Heart left ventricle (tissue), 16 donors: ENCODE results near the gene RIMS4. TPM values are rescaled to one million over a fixed set of nuclear protein-coding genes. Genes with fewer than 3 reads are reported as not detected.
A peak's percentile ranks its signal among the peaks of the same experiment; 100 is the strongest.

ENCODE experiments used
- ATAC-seq, 4 donors: fragments of 200-7000 bp; cut with Tn5 transposase; one replicate each; pipeline ENCODE4 v1.9.1; 2020 to 2022; ENCODE audit warnings: moderate library complexity in 4 of 4, mild to moderate bottlenecking in 3 of 4, moderate number of reproducible peaks in 1 of 4
- DNase-seq, 5 donors: peaks; one replicate each; pipeline ENCODE4 v3.0.0-alpha.2; 2020
- H3K27ac ChIP-seq, 12 donors: fragments of 200-600 bp; sonication (generic) in 4 of 12; one replicate each; pipeline versions ENCODE4 v1.5.0 to v1.8.0; 2016 to 2022; ENCODE audit warnings: mild to moderate bottlenecking in 2 of 12
- H3K27me3 ChIP-seq, 9 donors: fragments of 200-600 bp; sonication (generic) in 2 of 9; one replicate each; pipeline versions ENCODE4 v1.5.1 to v1.8.0; 2016 to 2022; ENCODE audit warnings: mild to moderate bottlenecking in 3 of 9
- H3K36me3 ChIP-seq, 9 donors: fragments of 200-600 bp; sonication (generic) in 2 of 9; one replicate each; pipeline versions ENCODE4 v1.5.0 to v1.8.0; 2018 to 2022; ENCODE audit warnings: mild to moderate bottlenecking in 2 of 9
- H3K4me1 ChIP-seq, 12 donors: fragments of 200-600 bp; sonication (generic) in 4 of 12; one replicate each; pipeline versions ENCODE4 v1.5.0 to v1.8.0; 2016 to 2022; ENCODE audit warnings: mild to moderate bottlenecking in 3 of 12
- H3K4me3 ChIP-seq, 12 donors: fragments of 200-600 bp; sonication (generic) in 4 of 12; one replicate each; pipeline versions ENCODE4 v1.5.0 to v1.8.0; 2017 to 2022; ENCODE audit warnings: mild to moderate bottlenecking in 9 of 12, moderate library complexity in 4 of 12
- H3K9me3 ChIP-seq, 12 donors: fragments of 200-600 bp; sonication (generic) in 4 of 12; one replicate each; pipeline versions ENCODE4 v1.5.0 to v1.8.0; 2016 to 2022; ENCODE audit warnings: mild to moderate bottlenecking in 1 of 12
- CTCF ChIP-seq, 12 donors: fragments of 200-600 bp; sonication (generic) in 4 of 12; IDR thresholded peaks; one replicate each; pipeline versions ENCODE4 v1.5.0 to v1.8.0; 2018 to 2022; ENCODE audit warnings: antibody characterized with exemption in 12 of 12, mild to moderate bottlenecking in 5 of 12
- POLR2A ChIP-seq, 2 donors: fragments of 450-650 bp; IDR thresholded peaks; one replicate each; pipeline ENCODE4 v1.6.1; 2017; ENCODE audit warnings: antibody characterized with exemption in 2 of 2, mild to moderate bottlenecking in 2 of 2, moderate library complexity in 2 of 2
- WGBS, 4 donors: extraction: QIAGEN DNeasy Blood & Tissue Kit in 2 of 4; methylation state at CpG; one replicate each; pipeline versions ENCODE4 v1.1.5 to v1.1.7; 2013 to 2018; 5-methylcytosine and 5-hydroxymethylcytosine counted together
- intact Hi-C, 10 donors: fragments of 100-400 bp; cut with DNase I; formaldehyde crosslinking; loops; one replicate each; pipeline versions ENCODE4 v1.11.1 to v1.14.2; 2022
- polyA plus RNA-seq, 2 donors: library from polyadenylated mRNA; stranded (reverse); fragments of 200-250 nt; gene quantifications; one replicate each; pipeline ENCODE4 v1.2.3, GENCODE V29; 2013
- total RNA-seq, 9 donors: library from RNA; depleted of rRNA in 2 of 9; stranded (reverse); fragments of >200 nt in 2 of 9; fragmentation: NEBNext Ultra II Directional in 3 of 9; extraction: Animal tissue kit (Norgen Biotek cat#: 25700) in 3 of 9; gene quantifications; one replicate each; pipeline versions ENCODE4 v1.1.0 to v1.2.4, GENCODE V29; 2016 to 2023
- donor health status: ischemic (EF 13 %, LVEDD 7.1; RV severe dilation, severe dysfunction).
- donor health status: healthy with polysubstance abuse.
- donor health status: DM: no; HTN: yes; CAD: no.
- donor health status: DM: no; HTN: no; CAD: no.
- donor health status: ischemic (EF 25% LVEDD 6.9; RV normal size, moderate dysfunction).
- donor health status: ischemic (EF 25% LVEDD 5.7; RV mildly dilated, moderate dysfunction).
- donor health status: healthy.
- donor health status: DM: yes; HTN: yes; CAD: no.
- donor health status: ischemic (EF 35%, LVEDD 5.7; RV mildly dilated, moderate dysfunction).
- donor health status: nonischemic (EF 11% LVEDD 7.7; RV severe dilation, severe dysfunction).
- donor health status: DM: yes; HTN: yes; CAD: no.
- donor health status: PGD.
- donor health status: ischemic (EF 29% LVEDD 5.4; RV normal size, mild dysfunction).
- donor health status: nonischemic (EF 23%, LVEDD 6.1; RV moderate dilation, normal function).

RIMS4 gene
- total and polyA plus RNA-seq, 11 donors: 0.04 to 0.59 (median 0.11) TPM; not detected in 5

- 22 to 30% (median 26%) methylated on average over 5 of the region's 5 CpGs for WGBS, 4 donors
- DNase-seq (peak in 2 of 5 donors; percentile 40 to 41), ATAC-seq (peak; percentile 47 to 63 (median 56))
- Histone ChIP-seq H3K4me3 (no peak overlapping the region), H3K9me3 (no peaks in the 10 kb centered on the region), H3K36me3 (no peaks in the 10 kb centered on the region), H3K27ac (no peak overlapping the region), H3K4me1 (no peaks in the 10 kb centered on the region), H3K27me3 (peaks cover 0 to 5% (median 0%) of the 10 kb centered on the region in 9 donors)
- intact Hi-C loops: no loop called here
- TF ChIP-seq CTCF (IDR thresholded peaks at IDR 0.05) (no peak), POLR2A (IDR thresholded peaks at IDR 0.05) (no peak)
These were observed 30.1 kb downstream of the RIMS4 start for GRCh38 chr20:44780226-44780625.

GRCh38 chr20:44776980-44777379, 33.4 kb downstream of the RIMS4 start:
- Histone ChIP-seq H3K4me1 (no peaks in the 10 kb centered on the region), H3K36me3 (no peaks in the 10 kb centered on the region), H3K27me3 (peaks cover 0 to 17% (median 5%) of the 10 kb centered on the region in 9 donors), H3K4me3 (no peak overlapping the region), H3K27ac (no peak overlapping the region), H3K9me3 (no peaks in the 10 kb centered on the region)
- TF ChIP-seq CTCF (IDR thresholded peaks at IDR 0.05) (no peak), POLR2A (IDR thresholded peaks at IDR 0.05) (no peak)
- intact Hi-C loops: no loop called here
- 12 to 16% (median 13%) methylated on average over 7 of the region's 7 CpGs for WGBS, 4 donors
- ATAC-seq (no peak), DNase-seq (no peak)

GRCh38 chr20:44773070-44773829, 37.1 kb downstream of the RIMS4 start:
- intact Hi-C loops: no loop called here
- TF ChIP-seq POLR2A (IDR thresholded peaks at IDR 0.05) (no peak), CTCF (IDR thresholded peaks at IDR 0.05) (no peak)
- Histone ChIP-seq H3K9me3 (no peaks in the 10 kb centered on the region), H3K4me3 (no peak overlapping the region), H3K27me3 (peaks cover 0 to 23% (median 13%) of the 10 kb centered on the region in 9 donors), H3K4me1 (no peaks in the 10 kb centered on the region), H3K36me3 (no peaks in the 10 kb centered on the region), H3K27ac (no peak overlapping the region)
- DNase-seq (no peak), ATAC-seq (no peak)
- WGBS, 4 donors: 46 to 60% (median 53%) methylated on average over 8 to 10 of the region's 10 CpGs

- no peaks in the 10 kb centered on the region for H3K4me1 ChIP-seq
- H3K4me3 ChIP-seq: no peak overlapping the region
- peaks cover 0 to 23% (median 13%) of the 10 kb centered on the region in 9 donors for H3K27me3 ChIP-seq
- intact Hi-C loops: no loop called here
- H3K27ac ChIP-seq: no peak overlapping the region
- 52 to 67% (median 59%) methylated on average over 8 of the region's 8 CpGs for WGBS, 4 donors
- H3K9me3 ChIP-seq: no peaks in the 10 kb centered on the region
- TF ChIP-seq CTCF (IDR thresholded peaks at IDR 0.05) (no peak), POLR2A (IDR thresholded peaks at IDR 0.05) (no peak)
- H3K36me3 ChIP-seq: no peaks in the 10 kb centered on the region
- DNase-seq (no peak), ATAC-seq (no peak)
These were observed 37.7 kb downstream of the RIMS4 start for GRCh38 chr20:44772636-44773035.
